ENCODE measurements around the gene ATM.

ATM gene

DNA sequence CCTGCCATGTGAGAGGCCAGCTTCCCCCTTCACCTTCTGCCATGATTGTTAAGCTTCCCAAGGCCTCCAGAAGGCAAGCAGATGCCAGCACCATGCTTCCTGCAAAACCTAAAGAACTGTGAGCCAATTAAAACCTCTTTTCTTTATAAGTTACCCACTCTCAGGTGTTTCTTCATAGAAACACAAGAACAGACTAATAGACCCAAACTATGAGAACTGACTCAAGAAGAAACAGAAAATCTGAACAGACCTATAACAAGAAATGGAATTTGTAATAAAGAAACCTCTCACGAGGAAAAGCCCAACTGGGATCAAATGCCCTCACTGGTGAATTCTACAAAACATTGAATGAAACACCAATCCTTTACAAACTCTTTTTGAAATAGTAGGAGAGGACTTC lies 12.4 kb upstream of the ATM start:
- Histone ChIP-seq H3K79me2 (ENCODE audit: control insufficient read depth, low read length) (peaks cover 100% of the 10 kb centered on the region), H3K4me2 (ENCODE audit: low read length) (no peak overlapping the region), H3K9me2 (replicated peaks; ENCODE audit: control insufficient read depth, low read length) (no peaks in the 10 kb centered on the region), H3F3A (ENCODE audit: control insufficient read depth, insufficient read depth) (no peaks in the 10 kb centered on the region), H3K27ac (ENCODE audit: low read depth, low read length) (no peak overlapping the region), H4K20me1 (ENCODE audit: control insufficient read depth, insufficient read depth, low read depth, low read length) (no peaks in the 10 kb centered on the region), H3K4me1 (ENCODE audit: control insufficient read depth, low read length) (no peaks in the 10 kb centered on the region), H3K9me3 (ENCODE audit: control insufficient read depth, insufficient read depth, low read length) (peaks cover 43% of the 10 kb centered on the region), H3K4me3 (ENCODE audit: low read length) (no peak overlapping the region), H3K36me3 (ENCODE audit: control insufficient read depth, low read length) (peaks cover 95% of the 10 kb centered on the region), H3K27me3 (ENCODE audit: control insufficient read depth, low read length) (no peaks in the 10 kb centered on the region)
- TF ChIP-seq EZH2phosphoT487 (IDR thresholded peaks at IDR 0.05; ENCODE audit: borderline replicate concordance, low read length), result no peak
- TF ChIP-seq, protein P1, sequence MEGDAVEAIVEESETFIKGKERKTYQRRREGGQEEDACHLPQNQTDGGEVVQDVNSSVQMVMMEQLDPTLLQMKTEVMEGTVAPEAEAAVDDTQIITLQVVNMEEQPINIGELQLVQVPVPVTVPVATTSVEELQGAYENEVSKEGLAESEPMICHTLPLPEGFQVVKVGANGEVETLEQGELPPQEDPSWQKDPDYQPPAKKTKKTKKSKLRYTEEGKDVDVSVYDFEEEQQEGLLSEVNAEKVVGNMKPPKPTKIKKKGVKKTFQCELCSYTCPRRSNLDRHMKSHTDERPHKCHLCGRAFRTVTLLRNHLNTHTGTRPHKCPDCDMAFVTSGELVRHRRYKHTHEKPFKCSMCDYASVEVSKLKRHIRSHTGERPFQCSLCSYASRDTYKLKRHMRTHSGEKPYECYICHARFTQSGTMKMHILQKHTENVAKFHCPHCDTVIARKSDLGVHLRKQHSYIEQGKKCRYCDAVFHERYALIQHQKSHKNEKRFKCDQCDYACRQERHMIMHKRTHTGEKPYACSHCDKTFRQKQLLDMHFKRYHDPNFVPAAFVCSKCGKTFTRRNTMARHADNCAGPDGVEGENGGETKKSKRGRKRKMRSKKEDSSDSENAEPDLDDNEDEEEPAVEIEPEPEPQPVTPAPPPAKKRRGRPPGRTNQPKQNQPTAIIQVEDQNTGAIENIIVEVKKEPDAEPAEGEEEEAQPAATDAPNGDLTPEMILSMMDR (IDR thresholded peaks at IDR 0.05; ENCODE audit: low read depth, low read length, poor library complexity, severe bottlenecking), result no peak

GRCh38 chr11:108213784-108214183 lies 9.1 kb upstream of the ATM start:
- H3K27me3 ChIP-seq (ENCODE audit: control insufficient read depth, low read length), result no peaks in the 10 kb centered on the region
- H3K4me3 ChIP-seq (ENCODE audit: low read length), result no peak overlapping the region
- no peaks in the 10 kb centered on the region; the same call in 1 of the 2 replicates for H4K20me1 ChIP-seq (ENCODE audit: control insufficient read depth, insufficient read depth, low read depth, low read length)
- no peaks in the 10 kb centered on the region for H3F3A ChIP-seq (ENCODE audit: control insufficient read depth, insufficient read depth)
- no peak overlapping the region for H3K27ac ChIP-seq (ENCODE audit: low read depth, low read length)
- H3K4me2 ChIP-seq (ENCODE audit: low read length), result no peak overlapping the region
- H3K9me3 ChIP-seq (ENCODE audit: control insufficient read depth, insufficient read depth, low read length), result peaks cover 12% of the 10 kb centered on the region; the same call in 1 of the 2 replicates
- peaks cover 100% of the 10 kb centered on the region for H3K79me2 ChIP-seq (ENCODE audit: control insufficient read depth, low read length)
- no peaks in the 10 kb centered on the region for H3K4me1 ChIP-seq (ENCODE audit: control insufficient read depth, low read length)
- TF ChIP-seq, protein P1 (IDR thresholded peaks at IDR 0.05; ENCODE audit: low read depth, low read length, poor library complexity, severe bottlenecking), result no peak
- no peak for TF ChIP-seq EZH2phosphoT487 (IDR thresholded peaks at IDR 0.05; ENCODE audit: borderline replicate concordance, low read length)
- H3K9me2 ChIP-seq (replicated peaks; ENCODE audit: control insufficient read depth, low read length), result no peaks in the 10 kb centered on the region
- peaks cover 92% of the 10 kb centered on the region for H3K36me3 ChIP-seq (ENCODE audit: control insufficient read depth, low read length)

GRCh38 chr11:108216988-108217387 lies 5.9 kb upstream of the ATM start:
- Histone ChIP-seq H3K27me3 (ENCODE audit: control insufficient read depth, low read length) (no peaks in the 10 kb centered on the region), H4K20me1 (ENCODE audit: control insufficient read depth, insufficient read depth, low read depth, low read length) (peaks cover 13% of the 10 kb centered on the region), H3K4me1 (ENCODE audit: control insufficient read depth, low read length) (peaks cover 22% of the 10 kb centered on the region), H3K9me2 (replicated peaks; ENCODE audit: control insufficient read depth, low read length) (no peaks in the 10 kb centered on the region), H3K27ac (ENCODE audit: low read depth, low read length) (no peak overlapping the region), H3K79me2 (ENCODE audit: control insufficient read depth, low read length) (peaks cover 100% of the 10 kb centered on the region), H3K9me3 (ENCODE audit: control insufficient read depth, insufficient read depth, low read length) (0 out of 2 replicates have a peak, but pooled peaks cover under 1% of the 10 kb centered on the region), H3K4me2 (ENCODE audit: low read length) (no peak overlapping the region), H3K4me3 (ENCODE audit: low read length) (no peak overlapping the region), H3K36me3 (ENCODE audit: control insufficient read depth, low read length) (peaks cover 94% of the 10 kb centered on the region), H3F3A (ENCODE audit: control insufficient read depth, insufficient read depth) (no peaks in the 10 kb centered on the region)
- TF ChIP-seq EZH2phosphoT487 (IDR thresholded peaks at IDR 0.05; ENCODE audit: borderline replicate concordance, low read length), result no peak
- TF ChIP-seq, protein P1 (IDR thresholded peaks at IDR 0.05; ENCODE audit: low read depth, low read length, poor library complexity, severe bottlenecking), result no peak

Measured in DOHH2 (cell line).